Measurements from ENCODE around the gene IL18BP.

- TF ChIP-seq EZH2 (IDR thresholded peaks at IDR 0.05) (no peak), POLR2AphosphoS5 (IDR thresholded peaks at IDR 0.05; ENCODE audit: borderline replicate concordance, low read depth, low read length) (no peak), FOXP2 (optimal IDR thresholded peaks at IDR 0.05; ENCODE audit: control extremely low read depth, extremely low read length, insufficient read depth) (no peak)
Measured at GRCh38 chr11:72006309-72007088, 7.8 kb downstream of the IL18BP start.

Data from SK-N-MC (cell line).